GM12891 (cell line): ENCODE measurements around the gene KIF22.

ENCODE experiments used
- POLR2A ChIP-seq: IDR thresholded peaks from 2 replicates; pipeline ENCODE4 v1.6.1; 2011; ENCODE audit warnings: low read depth, low read length, control low read depth
- POLR2AphosphoS5 ChIP-seq: IDR thresholded peaks from 2 replicates; pipeline ENCODE4 v1.6.1; 2011; ENCODE audit warnings: low read depth, low read length, control low read depth
- SPI1 ChIP-seq: IDR thresholded peaks from 2 replicates; pipeline ENCODE4 v1.6.1; 2011; ENCODE audit warnings: low read depth, low read length, control low read depth

GRCh38 chr16:29743475-29743826 is 47.1 kb upstream of the KIF22 start:
- TF ChIP-seq POLR2AphosphoS5, result no peak
- no peak for TF ChIP-seq POLR2A
- TF ChIP-seq SPI1, result no peak
